GM21381 (cell line): ENCODE results near the gene ANKRD40.
"Not testable (repeated sequence)": the region's sequence is repeated elsewhere in the genome, so short reads cannot be mapped to it uniquely, and the experiment has no call there.

ENCODE experiments used
- ATAC-seq: cut with Tn5 transposase; IDR thresholded peaks from one replicate; pipeline ENCODE4 v1.9.1; 2021; ENCODE audit warnings: mild to moderate bottlenecking, moderate library complexity; ENCODE audit not compliant: unreplicated experiment

Gene ANKRD40

GRCh38 chr17:50712641-50713040 lies 4.9 kb upstream of the ANKRD40 start:
- ATAC-seq: no peak

- ATAC-seq: no peak
These were observed 2.9 kb upstream of the ANKRD40 start for GRCh38 chr17:50710650-50711049.

- no peak for ATAC-seq
These were observed 2.3 kb upstream of the ANKRD40 start for GRCh38 chr17:50710025-50710424.

- not testable (repeated sequence) for ATAC-seq
These were observed 1.3 kb upstream of the ANKRD40 start for GRCh38 chr17:50709053-50709452.

- no peak for ATAC-seq
These were observed 611 bp upstream of the ANKRD40 start for GRCh38 chr17:50708050-50709000.

- ATAC-seq: no peak
These were observed 4.6 kb downstream of the ANKRD40 start for GRCh38 chr17:50703162-50703561.

- no peak for ATAC-seq
These were observed 8.3 kb downstream of the ANKRD40 start for GRCh38 chr17:50699410-50699809.

- no peak for ATAC-seq
These were observed 9.9 kb downstream of the ANKRD40 start for GRCh38 chr17:50697663-50698272.

- no peak for ATAC-seq
These were observed 10.7 kb downstream of the ANKRD40 start for GRCh38 chr17:50697062-50697461.

- no peak for ATAC-seq
These were observed 11.3 kb downstream of the ANKRD40 start for GRCh38 chr17:50696365-50696879.

GRCh38 chr17:50693036-50693682 lies 14.6 kb downstream of the ANKRD40 start:
- ATAC-seq: no peak

- no peak for ATAC-seq
These were observed 15.2 kb downstream of the ANKRD40 start for GRCh38 chr17:50692448-50693035.

- no peak for ATAC-seq
These were observed 15.9 kb downstream of the ANKRD40 start for GRCh38 chr17:50691550-50692447.

- no peak for ATAC-seq
These were observed 16.7 kb downstream of the ANKRD40 start for GRCh38 chr17:50690887-50691549.

- no peak for ATAC-seq
These were observed 17.5 kb downstream of the ANKRD40 start for GRCh38 chr17:50689956-50690886.

GRCh38 chr17:50689251-50689650 lies 18.5 kb downstream of the ANKRD40 start:
- no peak for ATAC-seq

- ATAC-seq: no peak
These were observed 19.5 kb downstream of the ANKRD40 start for GRCh38 chr17:50688245-50688644.
